ENCODE measurements around the gene NEUROD2. TPM values are rescaled to one million over a fixed set of nuclear protein-coding genes. Genes with fewer than 3 reads are reported as not detected.
"Not testable (repeated sequence)": the region's sequence is repeated elsewhere in the genome, so short reads cannot be mapped to it uniquely, and the experiment has no call there.

Gene NEUROD2
- total RNA-seq, 1 donor from 2014 or later = not detected

- ATAC-seq = no peak
Measured at GRCh38 chr17:39601758-39602532, 5.8 kb downstream of the NEUROD2 start.

GRCh38 chr17:39600997-39601597 is 6.6 kb downstream of the NEUROD2 start:
- ATAC-seq = no peak

GRCh38 chr17:39600288-39600996 is 7.3 kb downstream of the NEUROD2 start:
- no peak for ATAC-seq

GRCh38 chr17:39599665-39600231 is 8.0 kb downstream of the NEUROD2 start:
- ATAC-seq = peak; percentile 6

- no peak for ATAC-seq
Measured at GRCh38 chr17:39599004-39599664, 8.6 kb downstream of the NEUROD2 start.

GRCh38 chr17:39598630-39599003 is 9.1 kb downstream of the NEUROD2 start:
- no peak for ATAC-seq

- no peak for ATAC-seq
Measured at GRCh38 chr17:39598047-39598481, 9.7 kb downstream of the NEUROD2 start.

GRCh38 chr17:39597372-39598046 is 10.2 kb downstream of the NEUROD2 start:
- ATAC-seq = no peak

- no peak for ATAC-seq
Measured at GRCh38 chr17:39596543-39597267, 11.0 kb downstream of the NEUROD2 start.

GRCh38 chr17:39595928-39596510 is 11.7 kb downstream of the NEUROD2 start:
- no peak for ATAC-seq

- ATAC-seq = no peak
Measured at GRCh38 chr17:39595294-39595693, 12.4 kb downstream of the NEUROD2 start.

GRCh38 chr17:39593371-39593770 is 14.3 kb downstream of the NEUROD2 start:
- no peak for ATAC-seq

GRCh38 chr17:39591958-39592954 is 15.5 kb downstream of the NEUROD2 start:
- no peak for ATAC-seq

GRCh38 chr17:39590180-39590579 is 17.5 kb downstream of the NEUROD2 start:
- ATAC-seq = not testable (repeated sequence)

GRCh38 chr17:39582658-39583057 is 25.1 kb downstream of the NEUROD2 start:
- no peak for ATAC-seq

- no peak for ATAC-seq
Measured at GRCh38 chr17:39581759-39582085, 26.0 kb downstream of the NEUROD2 start.

- ATAC-seq = no peak
Measured at GRCh38 chr17:39581071-39581758, 26.5 kb downstream of the NEUROD2 start.

- no peak for ATAC-seq
Measured at GRCh38 chr17:39580082-39580468, 27.6 kb downstream of the NEUROD2 start.
